Measurements from ENCODE around the gene FGF2.

GRCh38 chr4:122896270-122896669 is 69.6 kb downstream of the FGF2 start:
- no peak for TF ChIP-seq POLR2AphosphoS5 (IDR thresholded peaks at IDR 0.05; ENCODE audit: low read depth, low read length)
- TF ChIP-seq SIN3A (IDR thresholded peaks at IDR 0.05; ENCODE audit: borderline replicate concordance, insufficient read depth, low read length), result no peak

Data from PFSK-1 (cell line).